ENCODE data around the gene OR4F3. TPM values are rescaled to one million over a fixed set of nuclear protein-coding genes. Genes with fewer than 3 reads are reported as not detected.
"Not testable (repeated sequence)": the region's sequence is repeated elsewhere in the genome, so short reads cannot be mapped to it uniquely, and the experiment has no call there.

The OR4F3 gene
- total RNA-seq = under 1 TPM in 1 of 4 donors, not detected in 3; 0.45 TPM

- H3K9me3 ChIP-seq; intact Hi-C loops (cut with DNase I); H3K4me3 ChIP-seq (replicated peaks in 1 of 3); H3K4me1 ChIP-seq; H3K27ac ChIP-seq; H3K27me3 ChIP-seq; DNase-seq; H3K36me3 ChIP-seq: not testable (repeated sequence)
Observed at GRCh38 chr5:181366968-181367367, at the start of gene OR4F3. OR4F3 (plus strand) TSS chr5:181367268.

Other genes with a start within 250 kb of the OR4F3 start
- not detected for gene OR2V1, start 236.1 kb upstream of the OR4F3 start, total RNA-seq
- gene OR2V2, start 219.7 kb upstream of the OR4F3 start, total RNA-seq = not detected
- 10 to 100 TPM; 12.3 to 14.2 (median 13.0) TPM for gene TRIM7, start 162.1 kb upstream of the OR4F3 start, total RNA-seq
- gene TRIM41, start 144.0 kb upstream of the OR4F3 start, total RNA-seq = 10 to 100 TPM; 18.8 to 31.1 (median 22.8) TPM
- gene RACK1, start 123.4 kb upstream of the OR4F3 start, total RNA-seq = 1,000 to 10,000 TPM; 2,254 to 3,332 (median 2,569) TPM
- 10 to 100 TPM; 14.8 to 30.8 (median 23.8) TPM for gene TRIM52, start 106.1 kb upstream of the OR4F3 start, total RNA-seq